GM21619 (cell line): ENCODE data around the gene SEMA5A.

Experiments used
- ATAC-seq: cut with Tn5 transposase; IDR thresholded peaks from one replicate; pipeline ENCODE4 v1.9.1; 2021; ENCODE audit not compliant: unreplicated experiment

SEMA5A gene

DNA sequence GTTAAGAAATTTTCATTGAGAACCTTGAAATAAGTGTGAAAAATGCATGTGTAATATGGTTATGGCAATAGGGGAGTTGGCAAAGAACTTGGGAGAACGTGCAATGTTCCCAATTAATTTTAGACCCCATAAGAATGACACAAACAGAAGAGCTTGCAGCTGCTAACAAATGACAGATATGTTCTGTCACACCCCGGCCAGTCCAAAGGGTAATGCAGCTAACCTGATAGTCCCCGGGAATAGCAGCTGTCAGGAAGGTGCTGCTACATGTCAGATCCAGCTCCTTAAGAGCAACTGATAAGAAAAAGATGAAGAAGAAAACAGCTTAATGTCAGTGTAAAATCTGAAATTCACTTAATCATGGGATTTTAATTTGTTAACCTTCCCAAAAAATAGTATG is 30.4 kb downstream of the SEMA5A start:
- ATAC-seq, result no peak

DNA sequence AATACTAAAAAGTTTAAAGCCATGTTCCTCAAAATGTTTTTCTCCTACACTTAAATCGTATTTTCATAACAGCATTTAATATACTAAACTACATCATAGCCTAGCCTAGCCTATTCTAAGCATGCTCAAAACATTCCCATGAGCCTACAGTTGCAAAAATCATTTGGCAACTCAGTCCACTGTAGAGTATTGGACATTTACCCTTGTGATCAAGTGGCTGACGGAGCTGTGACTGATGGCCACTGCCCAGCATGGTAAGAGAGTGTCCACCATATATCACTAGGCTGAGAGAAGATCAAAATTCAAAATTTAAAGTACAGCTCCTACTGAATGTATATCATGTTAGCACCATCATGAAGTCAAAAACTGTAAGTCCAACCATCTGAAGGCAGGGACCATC is 30.9 kb downstream of the SEMA5A start:
- no peak for ATAC-seq

DNA sequence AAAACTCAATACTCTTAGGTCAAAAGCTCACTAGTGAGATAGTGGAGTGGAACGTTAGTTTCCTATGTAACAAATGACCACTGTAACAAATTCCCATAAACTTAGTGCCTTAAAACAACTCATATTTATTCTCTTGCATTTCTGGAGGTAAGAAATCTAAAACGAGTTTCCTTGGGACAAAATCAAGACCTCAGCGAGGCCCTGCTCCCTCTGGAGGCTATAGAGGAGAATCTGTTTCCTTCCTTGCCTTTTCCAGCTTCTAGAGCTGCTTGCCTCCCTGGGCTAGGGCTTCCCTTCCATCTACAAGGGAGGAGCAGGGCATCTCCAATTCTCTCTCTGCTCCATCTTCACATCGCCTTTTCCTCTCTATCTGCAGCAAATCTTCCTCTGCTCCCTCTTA is 32.0 kb downstream of the SEMA5A start:
- ATAC-seq, result no peak

DNA sequence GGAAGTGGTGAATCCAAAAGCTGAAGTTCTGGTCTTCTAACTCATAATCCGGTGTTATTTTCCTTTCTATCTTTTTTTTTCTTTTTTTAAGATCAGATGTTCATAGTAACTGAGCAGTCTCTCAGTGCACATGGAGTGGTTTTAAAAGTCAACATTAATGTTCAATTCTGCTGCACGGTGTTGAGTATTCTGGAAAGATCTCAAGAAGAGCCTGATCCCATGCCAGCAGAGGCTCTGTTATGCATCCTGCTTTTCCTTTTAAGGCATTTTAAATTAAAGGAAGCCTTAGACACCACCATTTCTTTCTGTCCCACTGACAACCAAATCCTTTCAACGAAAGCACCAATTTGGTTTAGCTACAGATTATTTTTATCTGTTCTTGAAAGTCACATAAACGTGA is 33.4 kb downstream of the SEMA5A start:
- ATAC-seq, result no peak

DNA sequence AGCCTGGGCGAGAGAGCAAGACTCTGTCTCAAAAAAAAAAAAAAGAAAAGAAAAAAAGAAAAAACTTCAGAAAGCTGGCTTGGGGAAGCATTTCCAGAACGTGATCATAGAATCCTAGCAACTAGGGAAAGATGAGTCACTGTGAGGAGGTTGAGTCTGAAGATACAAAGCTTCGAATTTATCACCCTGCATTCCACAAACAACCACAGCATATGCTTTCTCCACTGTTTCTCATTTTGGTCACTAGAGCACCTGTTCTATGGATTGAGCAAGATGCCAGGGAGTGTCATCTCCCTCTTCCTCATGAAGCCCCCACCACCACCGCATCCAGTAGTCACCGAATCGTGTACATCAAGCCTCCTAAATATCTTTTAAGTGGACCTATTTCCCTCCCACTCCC is 37.9 kb downstream of the SEMA5A start:
- ATAC-seq, result no peak

DNA sequence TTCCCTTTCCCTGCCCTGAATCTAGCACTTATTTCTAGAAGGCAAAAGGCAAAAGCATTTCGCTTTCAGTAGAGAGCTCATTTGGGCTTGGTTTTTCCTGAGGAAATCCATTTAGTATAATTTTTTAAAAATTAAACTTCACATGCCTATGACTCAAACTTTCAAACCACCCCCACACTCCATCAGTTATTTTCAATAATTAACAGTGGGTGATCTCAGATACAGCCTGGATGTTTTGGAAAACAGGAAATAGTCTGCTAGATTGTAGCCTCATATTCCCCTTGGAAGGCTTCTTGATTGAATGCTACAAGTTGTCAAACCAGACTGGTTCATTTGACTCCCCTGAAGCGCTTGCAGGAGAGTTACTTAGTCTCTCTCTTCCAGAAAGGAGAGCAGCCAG is 40.6 kb downstream of the SEMA5A start:
- no peak for ATAC-seq

DNA sequence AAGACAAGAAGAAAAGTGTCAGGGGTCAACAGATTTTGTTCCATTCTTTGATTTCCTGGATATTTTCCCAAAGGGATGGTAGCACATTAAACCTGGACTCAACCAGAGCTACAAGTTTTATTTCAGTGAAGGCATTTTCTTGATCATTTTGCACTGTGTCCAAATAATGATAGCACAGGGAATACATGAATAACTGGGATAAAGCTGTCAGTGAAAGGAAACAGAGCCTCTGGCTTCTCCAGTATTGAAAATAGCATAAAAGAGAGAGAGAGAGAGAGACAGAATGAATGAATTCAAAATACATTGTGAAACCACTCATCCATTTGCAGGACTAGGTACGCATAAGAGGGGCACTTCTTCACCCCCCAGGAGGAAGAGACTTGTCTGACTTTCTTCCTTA is 43.0 kb downstream of the SEMA5A start:
- no peak for ATAC-seq

DNA sequence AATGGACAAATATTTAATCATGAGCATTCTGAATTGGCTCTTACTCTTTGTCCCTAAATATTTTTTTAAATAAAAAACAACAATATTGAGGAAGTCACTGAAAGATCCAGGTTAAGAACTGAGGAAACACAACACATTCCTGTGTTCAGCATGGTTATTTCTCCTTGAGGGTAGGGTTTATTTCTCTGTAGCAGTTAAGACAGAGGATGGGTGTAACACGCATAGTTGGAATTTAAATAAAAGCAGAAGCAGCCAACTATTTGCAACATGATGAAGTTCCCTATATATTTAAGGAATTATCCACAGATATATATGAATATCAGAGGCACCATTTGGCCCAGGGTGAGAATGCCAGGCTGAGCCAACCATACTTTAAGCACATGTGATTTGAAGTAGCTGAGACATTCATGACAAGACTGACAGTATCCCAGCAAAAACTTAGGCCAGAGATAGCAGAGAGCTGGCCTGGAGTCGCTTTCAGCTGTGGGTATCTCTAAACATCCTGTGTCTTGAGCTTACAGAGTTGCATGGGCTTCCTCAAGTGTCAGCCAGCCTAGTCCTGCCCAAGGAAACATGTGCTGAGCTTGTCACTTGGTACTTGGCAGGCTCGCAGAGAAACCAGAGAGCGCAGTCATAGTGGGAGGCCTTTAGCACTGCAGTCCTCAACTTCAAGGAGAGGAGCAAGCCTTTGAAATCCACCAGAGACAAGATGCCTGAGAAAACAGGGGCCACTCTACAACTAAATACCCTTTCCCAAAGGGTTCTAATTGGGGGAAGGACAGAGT is 43.6 kb downstream of the SEMA5A start:
- ATAC-seq, result no peak

DNA sequence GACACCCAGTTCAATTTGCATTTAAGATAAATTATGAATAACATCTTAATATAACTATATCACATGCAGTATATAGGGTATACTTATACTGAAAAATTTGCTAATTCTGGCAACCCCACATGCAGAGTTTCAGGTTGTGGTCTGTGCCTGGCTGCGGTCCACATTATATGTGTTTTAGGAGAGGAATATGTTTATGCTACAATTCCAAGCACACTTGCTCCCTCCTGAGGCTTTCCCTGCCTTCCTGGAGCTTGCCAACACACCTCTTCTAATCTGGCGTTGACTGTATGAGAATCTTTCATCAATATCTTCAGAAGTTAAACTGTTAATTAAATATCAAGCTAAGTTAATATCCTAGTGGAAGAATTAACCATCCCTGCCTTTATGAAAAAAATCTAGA is 45.2 kb downstream of the SEMA5A start:
- no peak for ATAC-seq

DNA sequence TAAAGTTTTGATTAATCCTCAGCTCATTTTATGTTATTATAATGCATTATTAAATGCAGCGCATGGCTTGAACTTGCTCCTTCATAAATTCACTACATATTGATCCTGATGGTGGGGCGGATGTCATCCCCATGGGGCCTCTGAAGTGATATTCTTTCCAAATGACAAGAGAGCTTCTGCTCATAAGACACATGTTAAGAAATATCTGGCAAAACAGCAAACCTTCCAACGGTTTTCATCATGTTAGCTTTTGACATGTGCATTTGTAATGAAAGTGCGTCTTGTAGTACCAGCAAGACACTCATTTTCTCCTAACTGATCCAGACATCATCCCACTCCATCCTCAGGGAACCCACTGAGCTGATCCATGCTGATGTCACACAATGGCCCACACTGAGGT is 45.7 kb downstream of the SEMA5A start:
- ATAC-seq, result no peak

DNA sequence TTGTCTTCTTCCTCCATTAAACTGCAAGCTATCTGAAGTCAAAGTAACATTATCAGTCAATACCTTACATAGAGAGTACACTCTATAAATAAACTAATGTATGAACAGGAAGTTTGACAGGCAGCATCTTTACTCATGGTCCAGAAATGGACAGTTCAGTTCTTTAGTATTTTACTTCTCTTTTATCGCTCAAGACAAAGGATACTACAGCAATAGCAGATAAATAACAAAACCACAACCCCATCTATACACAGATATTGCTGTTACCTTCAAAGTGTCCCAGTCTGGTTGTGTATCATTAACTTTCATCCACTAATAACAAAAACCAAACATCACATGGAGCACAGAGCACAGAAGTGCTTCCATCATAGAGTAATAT is 46.4 kb downstream of the SEMA5A start:
- ATAC-seq, result no peak

DNA sequence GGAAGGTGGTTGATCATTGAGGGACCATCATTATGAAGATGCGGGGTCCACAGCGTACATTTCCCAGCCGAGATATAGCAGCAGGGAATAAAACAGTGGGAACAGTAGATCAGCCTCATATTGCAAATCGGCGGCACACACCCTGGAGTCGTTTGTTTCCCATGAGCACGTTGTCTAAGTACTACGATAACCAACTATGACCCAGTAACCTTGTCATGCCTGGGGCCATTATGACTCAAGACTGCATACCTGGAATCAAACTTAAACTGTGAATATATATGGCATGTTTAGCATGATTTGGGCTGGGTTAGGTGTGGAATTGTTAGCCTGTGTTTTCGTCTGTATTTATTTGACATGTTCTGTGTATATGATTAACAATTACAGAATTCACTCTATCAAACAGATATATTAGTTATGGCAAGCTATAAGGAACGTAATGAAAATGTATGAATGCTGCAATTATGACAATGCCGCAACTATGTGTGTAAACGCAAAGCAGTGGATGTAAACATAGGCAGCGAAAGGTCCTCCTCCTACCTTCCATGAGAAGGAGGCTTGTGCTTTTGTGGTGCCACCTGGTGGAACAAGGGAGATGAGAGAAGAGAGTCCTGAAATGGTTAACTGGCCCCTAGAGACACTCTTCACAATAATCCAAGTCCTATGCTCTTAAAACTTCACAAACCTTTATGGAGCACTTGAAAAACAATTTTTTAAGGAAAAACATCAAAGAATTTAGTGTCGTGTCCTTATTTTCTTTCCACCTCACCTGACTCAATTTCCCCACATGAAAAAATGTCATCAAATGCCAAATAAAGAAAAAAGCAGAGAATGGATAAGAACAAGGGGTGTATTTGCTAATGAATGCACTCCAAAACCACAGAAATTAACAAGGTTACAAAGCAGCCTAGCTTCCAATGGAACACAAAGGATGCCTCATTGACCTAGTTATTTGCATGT is 47.1 kb downstream of the SEMA5A start:
- no peak for ATAC-seq

DNA sequence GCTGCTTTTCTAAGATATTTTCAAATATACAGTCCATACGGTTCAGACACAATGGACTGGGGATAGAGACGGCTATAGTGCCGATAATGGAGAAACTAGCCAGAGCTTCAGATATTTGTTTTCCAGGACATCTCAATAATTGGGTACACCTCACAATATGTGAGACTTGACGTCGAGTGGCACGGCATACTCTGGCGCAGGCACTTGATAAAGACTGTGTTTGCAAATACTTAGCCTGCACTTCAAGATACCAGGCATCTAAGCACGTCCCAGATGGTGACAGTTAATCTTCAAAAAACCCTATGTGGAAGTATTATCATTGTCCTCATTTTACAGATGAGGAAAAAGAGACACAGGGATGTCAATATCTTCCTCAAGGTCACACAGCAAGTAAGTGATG is 48.5 kb downstream of the SEMA5A start:
- ATAC-seq, result no peak

DNA sequence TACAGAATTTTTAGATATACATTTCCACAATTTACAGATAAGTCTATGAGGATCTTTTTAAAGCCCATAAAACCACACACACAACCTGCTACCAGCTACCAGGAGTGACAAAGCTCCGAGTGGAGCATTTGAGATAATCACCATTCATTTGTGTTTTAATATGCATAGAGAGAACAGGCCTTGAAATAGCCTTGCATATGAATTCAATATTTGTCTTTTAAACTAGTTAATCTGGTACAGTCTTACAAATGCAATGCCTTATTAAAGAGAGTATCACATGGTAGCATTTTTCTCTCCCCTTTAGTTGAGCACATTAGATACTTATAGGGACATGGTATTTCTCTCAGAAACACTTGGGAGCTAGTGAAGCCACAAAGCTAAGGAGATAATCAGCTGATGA is 49.1 kb downstream of the SEMA5A start:
- ATAC-seq, result no peak

DNA sequence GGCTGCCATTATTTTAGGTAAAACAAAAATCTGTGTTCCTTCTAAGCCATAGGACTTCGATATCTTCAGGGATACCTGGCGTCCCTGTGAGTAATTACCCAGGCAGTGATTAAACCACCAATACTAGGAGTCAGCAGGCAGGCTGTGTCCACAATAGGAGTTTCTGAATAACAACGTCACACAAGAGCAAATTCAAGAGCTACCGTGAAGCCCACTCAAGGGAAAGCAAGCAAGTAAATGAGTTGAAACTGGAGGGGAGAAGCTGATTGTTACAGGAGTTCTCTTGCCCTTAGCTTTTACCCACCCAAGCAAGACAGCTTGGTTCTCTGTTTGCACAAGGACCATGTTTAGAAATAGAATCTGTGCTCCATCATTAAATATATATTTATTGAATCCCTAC is 50.8 kb downstream of the SEMA5A start:
- no peak for ATAC-seq

DNA sequence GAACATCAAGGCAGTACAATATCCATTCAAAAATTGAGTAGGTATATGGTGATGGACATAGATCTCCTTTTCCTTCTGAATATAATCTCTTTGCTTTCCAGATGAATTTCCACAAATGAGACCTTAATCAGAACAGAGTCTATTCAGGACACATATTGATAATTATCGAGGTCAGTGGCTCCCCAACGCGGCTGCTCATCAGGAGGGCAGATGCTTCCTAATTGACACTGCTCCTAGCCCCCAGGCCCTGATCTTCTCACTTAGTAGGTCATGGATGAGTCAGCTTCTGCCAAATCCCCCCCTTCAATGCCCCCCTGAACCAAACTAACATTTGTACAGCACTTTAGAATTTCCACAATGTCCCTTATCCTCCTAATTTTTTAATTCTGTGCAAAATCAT is 51.6 kb downstream of the SEMA5A start:
- no peak for ATAC-seq

DNA sequence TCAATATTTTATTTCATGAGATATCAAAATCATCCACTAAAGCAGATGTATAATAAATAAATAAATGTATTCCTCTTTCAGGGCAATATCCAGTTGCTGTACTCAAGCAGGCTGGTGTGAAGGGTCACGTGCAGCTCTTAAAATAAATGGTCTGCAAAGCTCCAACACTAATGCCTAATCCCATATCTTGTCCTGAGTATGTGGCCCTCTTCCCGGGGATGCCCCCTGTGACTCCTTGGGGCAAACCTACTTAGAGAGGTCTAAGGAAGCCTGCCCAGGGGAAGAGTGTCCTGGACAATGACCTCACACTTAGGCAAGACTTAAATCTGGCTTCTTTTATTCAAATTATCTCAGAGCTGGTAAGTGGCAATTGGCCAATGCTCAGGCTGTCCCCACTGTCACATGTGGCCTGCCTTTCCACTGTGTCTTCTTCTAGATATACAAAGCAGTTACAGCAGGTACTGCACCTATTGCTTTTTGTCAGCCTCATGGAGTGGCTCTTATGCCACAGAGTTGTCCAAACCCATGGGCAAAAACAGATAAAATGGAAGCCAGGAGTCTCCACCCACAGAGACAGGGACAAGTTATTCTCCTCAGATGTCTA is 55.3 kb downstream of the SEMA5A start:
- no peak for ATAC-seq

DNA sequence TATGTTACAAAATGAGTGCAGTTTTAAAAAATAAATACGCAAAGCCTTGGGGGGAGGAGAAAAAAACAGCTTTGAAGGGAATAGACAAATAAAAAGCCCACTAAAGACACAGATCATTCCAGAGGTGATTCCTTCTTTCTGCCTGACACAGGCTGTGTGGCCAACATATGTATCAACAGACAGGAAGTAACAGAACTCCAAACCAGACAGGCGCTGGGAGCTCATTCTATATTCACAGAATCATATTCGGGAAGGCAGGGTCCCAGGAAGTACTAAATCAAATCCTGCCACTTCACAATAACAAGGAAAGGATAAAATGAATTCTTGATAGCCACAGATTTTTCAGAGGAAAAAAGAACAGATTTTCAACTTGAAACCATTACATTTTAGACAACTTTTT is 62.1 kb downstream of the SEMA5A start:
- ATAC-seq, result no peak

DNA sequence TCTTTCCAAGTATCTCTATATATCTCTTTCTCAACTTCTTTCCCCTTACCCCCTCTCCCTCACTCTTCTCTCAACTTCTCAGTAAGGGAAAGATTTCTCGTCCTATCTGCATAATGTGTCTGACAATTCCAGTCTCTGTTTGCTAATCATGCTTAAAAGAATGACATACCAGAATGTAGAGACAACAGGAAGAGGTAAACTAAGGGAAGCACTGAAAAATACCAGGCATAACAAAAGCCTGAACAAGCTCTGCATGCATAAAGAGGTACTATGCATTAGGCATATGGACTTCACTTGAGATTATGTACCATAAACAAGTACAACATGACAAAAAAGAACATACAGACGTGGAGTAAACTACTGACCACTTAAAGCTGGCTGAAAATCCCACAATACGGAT is 62.6 kb downstream of the SEMA5A start:
- ATAC-seq, result no peak

DNA sequence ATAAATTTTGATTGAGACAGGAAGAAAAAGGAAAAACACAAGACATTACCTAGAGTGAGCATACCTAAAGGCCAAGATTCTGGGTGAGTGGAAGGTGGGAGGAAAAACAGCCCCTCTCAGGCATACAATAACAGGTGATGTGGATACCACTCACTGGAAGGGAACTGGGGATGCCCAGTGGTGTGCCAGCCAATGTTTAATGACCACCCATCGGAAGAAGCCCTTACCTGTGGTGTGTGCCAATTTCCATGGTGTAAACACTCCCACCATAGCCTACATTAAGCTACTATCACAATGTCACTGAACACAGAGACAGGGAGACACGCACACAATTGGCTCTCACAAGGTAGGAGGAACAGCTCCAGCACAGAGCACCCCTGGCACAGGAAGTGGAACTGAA is 63.5 kb downstream of the SEMA5A start:
- no peak for ATAC-seq

DNA sequence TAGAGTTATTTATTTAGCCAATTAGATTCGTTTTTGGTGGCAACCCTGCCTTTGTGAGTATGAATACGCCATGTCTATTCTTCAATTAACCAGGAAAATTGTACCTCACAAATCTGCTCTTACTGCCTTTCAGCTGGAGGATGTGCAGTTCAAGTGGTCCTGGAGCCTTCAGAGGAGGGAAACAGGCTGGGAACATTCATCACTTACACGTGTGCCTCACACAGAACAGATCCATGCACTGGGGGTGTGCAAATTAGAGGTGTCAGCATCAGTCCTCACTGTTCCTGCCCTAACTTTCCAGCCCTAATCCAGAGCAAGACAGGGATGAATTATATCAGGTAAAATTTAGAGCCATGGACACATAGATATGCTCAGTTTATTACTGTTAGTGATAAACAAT is 65.4 kb downstream of the SEMA5A start:
- ATAC-seq, result no peak

DNA sequence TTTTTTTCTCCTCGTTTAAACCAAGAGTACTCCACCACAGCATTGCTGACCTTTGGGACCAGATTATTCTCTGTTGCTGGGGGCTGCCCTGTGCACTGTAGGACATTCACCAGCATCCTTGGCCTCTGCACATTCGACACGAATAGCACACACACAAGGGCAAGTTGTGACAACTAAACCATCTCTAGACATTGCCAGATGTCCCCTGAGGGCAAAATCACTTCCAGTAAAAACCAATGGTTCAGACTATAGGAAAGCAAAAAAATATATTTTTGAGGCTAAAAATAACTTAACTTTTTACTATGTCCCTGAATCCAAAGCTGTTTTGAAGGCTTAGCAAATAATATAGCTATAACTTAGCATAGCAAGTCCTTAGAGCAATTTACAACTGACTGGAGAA is 65.9 kb downstream of the SEMA5A start:
- no peak for ATAC-seq
